Activated T-cell treated with anti-CD3 and anti-CD28 coated beads, Interleukin-2, amount 50 U/mL, for 48 hours (primary cell): Measurements from ENCODE around the gene KSR1.
"Not testable (repeated sequence)": the region's sequence is repeated elsewhere in the genome, so short reads cannot be mapped to it uniquely, and the experiment has no call there.

ENCODE experiments used
- DNase-seq, 2 experiments: peaks; one replicate each; pipeline ENCODE4 v3.0.0-alpha.2; 2020

Gene KSR1

GRCh38 chr17:27496437-27496943 is 40.2 kb downstream of the KSR1 start:
- no peak for DNase-seq

- DNase-seq: no peak
Measured at GRCh38 chr17:27496971-27497370, 40.7 kb downstream of the KSR1 start.

- DNase-seq: no peak
Measured at GRCh38 chr17:27497696-27498095, 41.4 kb downstream of the KSR1 start.

- no peak for DNase-seq
Measured at GRCh38 chr17:27498615-27499309, 42.5 kb downstream of the KSR1 start.

- DNase-seq: no peak
Measured at GRCh38 chr17:27499451-27500265, 43.4 kb downstream of the KSR1 start.

- not testable (repeated sequence) for DNase-seq
Measured at GRCh38 chr17:27501338-27501737, 45.1 kb downstream of the KSR1 start.

GRCh38 chr17:27502526-27503324 is 46.5 kb downstream of the KSR1 start:
- no peak for DNase-seq

GRCh38 chr17:27503611-27504010 is 47.4 kb downstream of the KSR1 start:
- no peak for DNase-seq

GRCh38 chr17:27504188-27504995 is 48.1 kb downstream of the KSR1 start:
- no peak for DNase-seq

- DNase-seq: no peak
Measured at GRCh38 chr17:27506348-27507218, 50.3 kb downstream of the KSR1 start.

- no peak for DNase-seq
Measured at GRCh38 chr17:27511168-27511883, 55.1 kb downstream of the KSR1 start.

- DNase-seq: no peak
Measured at GRCh38 chr17:27512031-27512430, 55.8 kb downstream of the KSR1 start.

- no peak for DNase-seq
Measured at GRCh38 chr17:27512511-27513346, 56.5 kb downstream of the KSR1 start.

- no peak for DNase-seq
Measured at GRCh38 chr17:27513849-27514248, 57.6 kb downstream of the KSR1 start.

GRCh38 chr17:27514595-27515413 is 58.6 kb downstream of the KSR1 start:
- no peak for DNase-seq

- no peak for DNase-seq
Measured at GRCh38 chr17:27518048-27518447, 61.8 kb downstream of the KSR1 start.

- no peak for DNase-seq
Measured at GRCh38 chr17:27518545-27519521, 62.6 kb downstream of the KSR1 start.

- DNase-seq: no peak
Measured at GRCh38 chr17:27519550-27519949, 63.3 kb downstream of the KSR1 start.
